Measurements from ENCODE around the gene MAP2K6. TPM values are rescaled to one million over a fixed set of nuclear protein-coding genes. Genes with fewer than 3 reads are reported as not detected.

Gene MAP2K6
- total and polyA plus RNA-seq, 10 donors = 3.4 to 36.3 (median 10.2) TPM

GRCh38 chr17:69534235-69534621 lies 119.7 kb downstream of the MAP2K6 start:
- TF ChIP-seq POLR2A (IDR thresholded peaks at IDR 0.05) (no peak), CTCF (IDR thresholded peaks at IDR 0.05 in 8 of 11, conservative IDR thresholded peaks at IDR 0.05 in 3 of 11) (no peak), POLR2AphosphoS5 (IDR thresholded peaks at IDR 0.05) (no peak)
- Histone ChIP-seq H3K36me3 (peaks cover 0 to 98% (median 26%) of the 10 kb centered on the region in 6 donors), H3K4me1 (no peaks in the 10 kb centered on the region), H3K27ac (no peak overlapping the region), H3K4me3 (no peak overlapping the region), H3K9me3 (no peaks in the 10 kb centered on the region), H3K27me3 (replicated peaks in 1 of 7) (no peaks in the 10 kb centered on the region)
- WGBS, 5 donors = 91 to 96% (median 94%) methylated on average over 5 of the region's 5 CpGs
- no peak for DNase-seq
- intact Hi-C loops (cut with DNase I; ENCODE audit: low total_unique reads) = no loop called here

- TF ChIP-seq POLR2AphosphoS5 (IDR thresholded peaks at IDR 0.05) (no peak), CTCF (IDR thresholded peaks at IDR 0.05 in 8 of 11, conservative IDR thresholded peaks at IDR 0.05 in 3 of 11) (no peak), POLR2A (IDR thresholded peaks at IDR 0.05) (no peak)
- intact Hi-C loops (cut with DNase I; ENCODE audit: low total_unique reads) = no loop called here
- no peak for DNase-seq
- Histone ChIP-seq H3K27ac (no peak overlapping the region), H3K36me3 (peaks cover 0 to 100% (median 25%) of the 10 kb centered on the region in 6 donors), H3K4me1 (no peaks in the 10 kb centered on the region), H3K9me3 (no peaks in the 10 kb centered on the region), H3K4me3 (no peak overlapping the region), H3K27me3 (replicated peaks in 1 of 7) (no peaks in the 10 kb centered on the region)
- 86 to 98% (median 95%) methylated on average over 6 of the region's 6 CpGs for WGBS, 5 donors
These were observed 120.6 kb downstream of the MAP2K6 start for GRCh38 chr17:69535016-69535570.

- no peak for TF ChIP-seq POLR2AphosphoS5 (IDR thresholded peaks at IDR 0.05)
- no peak for TF ChIP-seq POLR2A (IDR thresholded peaks at IDR 0.05)
- TF ChIP-seq CTCF (IDR thresholded peaks at IDR 0.05 in 8 of 11, conservative IDR thresholded peaks at IDR 0.05 in 3 of 11) = no peak
These were observed 124.3 kb downstream of the MAP2K6 start for GRCh38 chr17:69538795-69539194.

GRCh38 chr17:69539274-69539673 lies 124.8 kb downstream of the MAP2K6 start:
- intact Hi-C loops (cut with DNase I; ENCODE audit: low total_unique reads) = no loop called here
- Histone ChIP-seq H3K4me1 (no peaks in the 10 kb centered on the region), H3K4me3 (no peak overlapping the region), H3K27ac (no peak overlapping the region), H3K9me3 (no peaks in the 10 kb centered on the region), H3K27me3 (replicated peaks in 1 of 7) (no peaks in the 10 kb centered on the region), H3K36me3 (peaks cover 0 to 100% (median 14%) of the 10 kb centered on the region in 6 donors)
- WGBS, 5 donors = 80 to 92% (median 87%) methylated on average over 2 of the region's 2 CpGs
- TF ChIP-seq POLR2A (IDR thresholded peaks at IDR 0.05) (no peak), CTCF (IDR thresholded peaks at IDR 0.05 in 8 of 11, conservative IDR thresholded peaks at IDR 0.05 in 3 of 11) (no peak), POLR2AphosphoS5 (IDR thresholded peaks at IDR 0.05) (no peak)
- DNase-seq = no peak

More at GRCh38 chr17:69538795-69539194, 124.3 kb downstream of the MAP2K6 start:
- H3K4me1 ChIP-seq = no peaks in the 10 kb centered on the region
- no peaks in the 10 kb centered on the region for H3K27me3 ChIP-seq (replicated peaks in 1 of 7)
- intact Hi-C loops (cut with DNase I; ENCODE audit: low total_unique reads) = no loop called here
- H3K36me3 ChIP-seq = peaks cover 0 to 100% (median 17%) of the 10 kb centered on the region in 6 donors
- no peak for DNase-seq
- no peak overlapping the region for H3K27ac ChIP-seq
- no peak overlapping the region for H3K4me3 ChIP-seq
- WGBS, 5 donors = 87 to 96% (median 92%) methylated on average over 2 of the region's 2 CpGs
- H3K9me3 ChIP-seq = no peaks in the 10 kb centered on the region

All from spleen (tissue), 11 donors.